ENCODE data around the gene PLSCR4.
"Not testable (repeated sequence)": the region's sequence is repeated elsewhere in the genome, so short reads cannot be mapped to it uniquely, and the experiment has no call there.

- TF ChIP-seq, protein P1, sequence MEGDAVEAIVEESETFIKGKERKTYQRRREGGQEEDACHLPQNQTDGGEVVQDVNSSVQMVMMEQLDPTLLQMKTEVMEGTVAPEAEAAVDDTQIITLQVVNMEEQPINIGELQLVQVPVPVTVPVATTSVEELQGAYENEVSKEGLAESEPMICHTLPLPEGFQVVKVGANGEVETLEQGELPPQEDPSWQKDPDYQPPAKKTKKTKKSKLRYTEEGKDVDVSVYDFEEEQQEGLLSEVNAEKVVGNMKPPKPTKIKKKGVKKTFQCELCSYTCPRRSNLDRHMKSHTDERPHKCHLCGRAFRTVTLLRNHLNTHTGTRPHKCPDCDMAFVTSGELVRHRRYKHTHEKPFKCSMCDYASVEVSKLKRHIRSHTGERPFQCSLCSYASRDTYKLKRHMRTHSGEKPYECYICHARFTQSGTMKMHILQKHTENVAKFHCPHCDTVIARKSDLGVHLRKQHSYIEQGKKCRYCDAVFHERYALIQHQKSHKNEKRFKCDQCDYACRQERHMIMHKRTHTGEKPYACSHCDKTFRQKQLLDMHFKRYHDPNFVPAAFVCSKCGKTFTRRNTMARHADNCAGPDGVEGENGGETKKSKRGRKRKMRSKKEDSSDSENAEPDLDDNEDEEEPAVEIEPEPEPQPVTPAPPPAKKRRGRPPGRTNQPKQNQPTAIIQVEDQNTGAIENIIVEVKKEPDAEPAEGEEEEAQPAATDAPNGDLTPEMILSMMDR (conservative IDR thresholded peaks at IDR 0.05) = not testable (repeated sequence)
- TF ChIP-seq ZFX (IDR thresholded peaks at IDR 0.05) = not testable (repeated sequence)
Measured at GRCh38 chr3:146225458-146225857, 25.4 kb downstream of the PLSCR4 start.
